HepG2 (cell line): Measurements from ENCODE around the gene PDC. TPM values are rescaled to one million over a fixed set of nuclear protein-coding genes. Genes with fewer than 3 reads are reported as not detected.

ENCODE experiments used
- ATAC-seq: fragments of 200-7000 bp; cut with Tn5 transposase; 3 replicates; pipeline ENCODE4 v1.9.1; 2020; ENCODE audit warnings: mild to moderate bottlenecking, moderate library complexity
- BruUV-seq: library from RNA; stranded (reverse); fragments of 400-500 nt; replicated peaks from 2 replicates; lab custom pipeline; 2021; lab: Mats Ljungman, UMichigan
- CTCF ChIA-PET: fragments of 300-600 bp; formaldehyde crosslinking; extraction: SDS; loops from one replicate; lab custom pipeline; 2021; ENCODE audit warnings: low total read pairs, inconsistent platforms, low intra/inter-chr PET ratio; lab: Yijun Ruan, JAX
- POLR2A ChIA-PET: fragments of 350-600 bp; sonication (Branson Sonifier 250); formaldehyde crosslinking; loops from one replicate; lab custom pipeline; 2020; ENCODE audit warnings: antibody characterized with exemption, inconsistent platforms; lab: Yijun Ruan, JAX
- DNase-seq: peaks from one replicate; pipeline ENCODE4 v3.0.0-alpha.2; 2015; ENCODE audit warnings: low spot score
- FAIRE-seq: peaks from 3 replicates; lab custom pipeline; 2011; peaks lifted over from hg19 to GRCh38; lab: Jason Lieb, UNC
- H2AFZ ChIP-seq: one replicate; pipeline ENCODE4 v1.6.1; 2011; ENCODE audit warnings: low read length, inconsistent platforms
- H3K27ac ChIP-seq: fragments of 300-600 bp; 3 replicates; pipeline ENCODE4 v1.8.0; 2011; ENCODE audit warnings: mixed run types, mild to moderate bottlenecking, mixed read lengths, low read length, inconsistent platforms; ENCODE audit not compliant: insufficient read depth; ENCODE audit errors: extremely low read length
- H3K27me3 ChIP-seq, 2 experiments: fragments of 200-600 bp in 1 of 2; 2 replicates in 1 of 2; 3 replicates in 1 of 2; pipeline versions ENCODE4 v1.6.0 to v1.8.0; 2011; ENCODE audit warnings: low read length in 2 of 2, mild to moderate bottlenecking in 2 of 2, moderate library complexity in 2 of 2, inconsistent platforms in 1 of 2; ENCODE audit not compliant: insufficient read depth in 2 of 2, control insufficient read depth in 1 of 2
- H3K36me3 ChIP-seq, 2 experiments: fragments of 200-600 bp in 1 of 2; replicated peaks in 1 of 2; 2 replicates in 1 of 2; 3 replicates in 1 of 2; pipeline versions ENCODE4 v1.5.1 to v1.8.0; 2011; ENCODE audit warnings: low read length in 2 of 2, inconsistent platforms in 1 of 2; ENCODE audit not compliant: insufficient read depth in 2 of 2, control insufficient read depth in 1 of 2
- H3K4me1 ChIP-seq: 2 replicates; pipeline ENCODE4 v1.5.1; 2012; ENCODE audit warnings: low read length, inconsistent platforms; ENCODE audit not compliant: insufficient read depth
- H3K4me2 ChIP-seq: 2 replicates; pipeline ENCODE4 v1.6.0; 2011; ENCODE audit warnings: low read depth, low read length, inconsistent platforms
- H3K4me3 ChIP-seq, 3 experiments: fragments of 200-600 bp in 1 of 3; sonication (generic), shearing (Covaris generic) in 1 of 3; replicated peaks in 1 of 3; 2 replicates each; pipeline ENCODE4 v1.5.1; 2011 to 2016; ENCODE audit warnings: low read length in 3 of 3, inconsistent platforms in 2 of 3, low read depth in 2 of 3, mild to moderate bottlenecking in 2 of 3, control low read depth in 1 of 3, mixed read lengths in 1 of 3; ENCODE audit not compliant: insufficient read depth in 1 of 3
- H3K79me2 ChIP-seq: one replicate; pipeline ENCODE4 v1.6.1; 2011; ENCODE audit warnings: low read length, inconsistent platforms; ENCODE audit not compliant: insufficient read depth
- H3K9ac ChIP-seq: 2 replicates; pipeline ENCODE4 v1.6.0; 2011; ENCODE audit warnings: mild to moderate bottlenecking, low read depth, low read length, inconsistent platforms; ENCODE audit not compliant: insufficient read depth
- H3K9me3 ChIP-seq: 2 replicates; pipeline ENCODE4 v1.5.1; 2012; ENCODE audit warnings: mild to moderate bottlenecking, low read length
- H4K20me1 ChIP-seq: 2 replicates; pipeline ENCODE4 v1.6.0; 2011; ENCODE audit warnings: inconsistent platforms, mild to moderate bottlenecking, low read length, moderate library complexity; ENCODE audit not compliant: insufficient read depth
- BCL6 ChIP-seq: IDR thresholded peaks from 2 replicates; pipeline ENCODE4 v1.6.1; 2016; ENCODE audit warnings: missing genetic modification reagents, missing compliant biosample characterization
- CCDC6 ChIP-seq: sonication (generic); formaldehyde crosslinking; IDR thresholded peaks from 2 replicates; pipeline ENCODE4 v1.8.1; 2022; ENCODE audit warnings: mild to moderate bottlenecking, missing genetic modification reagents, moderate library complexity
- LCORL ChIP-seq, 2 experiments: fragments of 450-650 bp in 1 of 2; sonication (generic) in 1 of 2; formaldehyde crosslinking in 1 of 2; IDR thresholded peaks; 2 replicates each; pipeline versions ENCODE4 v1.5.0 to v1.6.1; 2017 to 2020; ENCODE audit warnings: antibody characterized with exemption in 1 of 2, missing genetic modification reagents in 1 of 2
- NR2C2 ChIP-seq: sonication (generic); formaldehyde crosslinking; IDR thresholded peaks from 2 replicates; pipeline ENCODE4 v1.4.0; 2020; ENCODE audit warnings: missing genetic modification reagents, mild to moderate bottlenecking, moderate library complexity, borderline replicate concordance
- SIN3B ChIP-seq: fragments of 150-350 bp; IDR thresholded peaks from 2 replicates; pipeline ENCODE4 v1.6.1; 2014; ENCODE audit warnings: low read length
- SYNCRIP ChIP-seq: fragments of 200-400 bp; formaldehyde crosslinking; IDR thresholded peaks from 2 replicates; pipeline ENCODE4 v1.6.1; 2018; ENCODE audit warnings: mild to moderate bottlenecking, low read depth, low read length; ENCODE audit not compliant: insufficient read depth
- ZHX2 ChIP-seq, 2 experiments: sonication (generic) in 1 of 2; formaldehyde crosslinking in 1 of 2; IDR thresholded peaks; 2 replicates each; pipeline versions ENCODE4 v1.6.1 to v1.9.0; 2014 to 2022; ENCODE audit warnings: antibody characterized with exemption in 1 of 2, borderline replicate concordance in 1 of 2, inconsistent platforms in 1 of 2, low read depth in 1 of 2, missing genetic modification reagents in 1 of 2
- ZKSCAN1 ChIP-seq: fragments of 150-350 bp; IDR thresholded peaks from 2 replicates; pipeline ENCODE4 v1.6.1; 2014; ENCODE audit warnings: low read length
- ZNF136 ChIP-seq: sonication (generic); formaldehyde crosslinking; IDR thresholded peaks from 2 replicates; pipeline ENCODE4 v1.8.1; 2022; ENCODE audit warnings: low read depth, mild to moderate bottlenecking, moderate library complexity, missing genetic modification reagents
- ZNF430 ChIP-seq: sonication (generic); formaldehyde crosslinking; IDR thresholded peaks from 2 replicates; pipeline ENCODE4 v1.9.0; 2021; ENCODE audit warnings: mild to moderate bottlenecking, missing genetic modification reagents
- WGBS: methylation state at CpG from one replicate; pipeline ENCODE4 v1.1.6; 2017; ENCODE audit warnings: low lambda C conversion rate; 5-methylcytosine and 5-hydroxymethylcytosine counted together
- in situ Hi-C: cut with HindIII; loops from 2 replicates; pipeline ENCODE4 v1.10.0; 2017; ENCODE audit warnings: low pct_unique_long_range_greater_than_20kb; ENCODE audit not compliant: extremely low pct_ligation_motif_present
- intact Hi-C: fragments of 100-400 bp; cut with micrococcal nuclease; formaldehyde crosslinking; loops from one replicate; pipeline ENCODE4 v1.10.0; 2022; ENCODE audit not compliant: unreplicated experiment
- polyA plus RNA-seq, 8 experiments: library from polyadenylated mRNA; depleted of rRNA in 3 of 8; stranded (reverse) in 7 of 8; unstranded in 1 of 8; fragments of >200 nt; fragmentation: Illumina TruSeq in 4 of 8; extraction: Trizol in 4 of 8; gene quantifications; 2 replicates each; pipeline versions ENCODE4 v1.2.1 to v1.2.3, GENCODE V29; 2011 to 2016; ENCODE audit warnings: low read depth in 4 of 8, missing spikeins in 1 of 8, mixed read lengths in 1 of 8; ENCODE audit not compliant: insufficient read depth in 1 of 8
- total RNA-seq, 5 experiments: library from RNA; depleted of rRNA; stranded (reverse); fragments of >200 nt; fragmentation: Illumina TruSeq; extraction: Trizol; gene quantifications; 2 replicates each; pipeline ENCODE4 v1.2.3, GENCODE V29; 2016; ENCODE audit warnings: low read depth in 1 of 5
- TF ChIP-seq, protein P1 (sequence below): sonication (generic); formaldehyde crosslinking; IDR thresholded peaks from 2 replicates; pipeline ENCODE4 v1.5.1; 2020; ENCODE audit warnings: missing genetic modification reagents, mild to moderate bottlenecking, borderline replicate concordance

Gene PDC
- total and polyA plus RNA-seq, 2 of the 13 experiments (the other 11 are each of a cell fraction or from before 2014, with no cell fraction given), result not detected

- ATAC-seq (no peak), FAIRE-seq (no peak), DNase-seq (no peak)
- H3K27ac ChIP-seq, result no peak overlapping the region
- in situ Hi-C loops (no loop called here), intact Hi-C loops (no loop called here)
- H3K9me3 ChIP-seq, result no peaks in the 10 kb centered on the region
- H3K79me2 ChIP-seq, result no peaks in the 10 kb centered on the region
- 5% methylated on average over 1 of the region's 1 CpG for WGBS
- TF ChIP-seq NR2C2 (CRISPR knock-in tag) (no peak), ZNF136 (CRISPR knock-in tag) (no peak), BCL6 (CRISPR knock-in tag) (no peak), SIN3B (no peak), LCORL (IDR thresholded peaks at IDR 0.05) (no peak), LCORL (CRISPR knock-in tag; IDR thresholded peaks at IDR 0.05) (no peak), ZKSCAN1 (no peak), ZHX2 (IDR thresholded peaks at IDR 0.05; ENCODE audit: low read depth) (no peak), ZHX2 (CRISPR knock-in tag; IDR thresholded peaks at IDR 0.05; ENCODE audit: borderline replicate concordance) (no peak), SYNCRIP (no peak), ZNF430 (CRISPR knock-in tag) (no peak), CCDC6 (CRISPR knock-in tag) (no peak)
- TF ChIP-seq, protein P1, sequence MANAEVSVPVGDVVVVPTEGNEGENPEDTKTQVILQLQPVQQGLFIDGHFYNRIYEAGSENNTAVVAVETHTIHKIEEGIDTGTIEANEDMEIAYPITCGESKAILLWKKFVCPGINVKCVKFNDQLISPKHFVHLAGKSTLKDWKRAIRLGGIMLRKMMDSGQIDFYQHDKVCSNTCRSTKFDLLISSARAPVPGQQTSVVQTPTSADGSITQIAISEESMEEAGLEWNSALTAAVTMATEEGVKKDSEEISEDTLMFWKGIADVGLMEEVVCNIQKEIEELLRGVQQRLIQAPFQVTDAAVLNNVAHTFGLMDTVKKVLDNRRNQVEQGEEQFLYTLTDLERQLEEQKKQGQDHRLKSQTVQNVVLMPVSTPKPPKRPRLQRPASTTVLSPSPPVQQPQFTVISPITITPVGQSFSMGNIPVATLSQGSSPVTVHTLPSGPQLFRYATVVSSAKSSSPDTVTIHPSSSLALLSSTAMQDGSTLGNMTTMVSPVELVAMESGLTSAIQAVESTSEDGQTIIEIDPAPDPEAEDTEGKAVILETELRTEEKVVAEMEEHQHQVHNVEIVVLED (CRISPR knock-in tag), result no peak
- H3K36me3 ChIP-seq, result no peaks in the 10 kb centered on the region
- no peaks in the 10 kb centered on the region for H3K4me1 ChIP-seq
- H3K9ac ChIP-seq, result no peak overlapping the region
- no peak overlapping the region for H3K4me2 ChIP-seq
- no peak overlapping the region for H2AFZ ChIP-seq
- H3K27me3 ChIP-seq, result no peaks in the 10 kb centered on the region; a peak in 1 of 5 replicates
- BruUV-seq, result no TSS peak
- CTCF ChIA-PET, result no interaction called here
- H4K20me1 ChIP-seq, result no peaks in the 10 kb centered on the region
- no peak overlapping the region for H3K4me3 ChIP-seq
- POLR2A ChIA-PET, result no interaction called here
Measured at GRCh38 chr1:186500804-186501203, 39.9 kb upstream of the PDC start.
